Adrenal gland (tissue), 5 donors: ENCODE data around the gene MDGA2.

Source experiments
- CTCF ChIP-seq, 6 experiments: fragments of 450-650 bp in 4 of 6; fragments of 200-600 bp in 2 of 6; sonication (generic) in 1 of 6; IDR thresholded peaks; 1 replicate in 5 of 6; 2 replicates in 1 of 6; pipeline versions ENCODE4 v1.5.1 to v1.8.0; 2016 to 2021; ENCODE audit warnings: antibody characterized with exemption in 6 of 6, mild to moderate bottlenecking in 2 of 6, moderate library complexity in 1 of 6
- POLR2A ChIP-seq, 2 donors: fragments of 450-650 bp; IDR thresholded peaks; one replicate each; pipeline ENCODE4 v1.6.1; 2017; ENCODE audit warnings: antibody characterized with exemption in 2 of 2, mild to moderate bottlenecking in 2 of 2, moderate library complexity in 1 of 2
- donor health status: DM: no; HTN: no; CAD: no.

- TF ChIP-seq CTCF (IDR thresholded peaks at IDR 0.05): no peak
- no peak for TF ChIP-seq POLR2A (IDR thresholded peaks at IDR 0.05)
Measured at GRCh38 chr14:46988312-46988711, 687.1 kb downstream of the MDGA2 start.
